A673 (cell line): ENCODE results near the gene PSPN. TPM values are rescaled to one million over a fixed set of nuclear protein-coding genes. Genes with fewer than 3 reads are reported as not detected.

ENCODE experiments used
- BruUV-seq: library from RNA; stranded (reverse); fragments of 400-500 nt; replicated peaks from 2 replicates; lab custom pipeline; 2021; lab: Mats Ljungman, UMichigan
- CTCF ChIA-PET: fragments of 300-600 bp; sonication (Branson Sonifier 250); formaldehyde crosslinking; loops from one replicate; lab custom pipeline; 2022; ENCODE audit warnings: antibody characterized with exemption; lab: Charles Lee
- POLR2A ChIA-PET: fragments of 300-600 bp; sonication (Branson Sonifier 250); formaldehyde crosslinking; loops from one replicate; lab custom pipeline; 2022; ENCODE audit warnings: antibody characterized with exemption; ENCODE audit not compliant: low non-redundant PET; lab: Charles Lee
- DNase-seq: peaks from one replicate; pipeline ENCODE4 v3.0.0-alpha.2; 2015; ENCODE audit warnings: low spot score
- H3K27ac ChIP-seq: fragments of 200-600 bp; sonication (generic); 2 replicates; pipeline ENCODE4 v1.5.1; 2016; ENCODE audit warnings: mixed run types, low read depth, mild to moderate bottlenecking, mixed read lengths, antibody characterized with exemption, low read length; ENCODE audit not compliant: poor library complexity, severe bottlenecking
- H3K27me3 ChIP-seq: fragments of 200-600 bp; sonication (generic); replicated peaks from 2 replicates; pipeline ENCODE4 v1.6.1; 2017; ENCODE audit warnings: mixed run types, low read depth, mild to moderate bottlenecking, mixed read lengths, antibody characterized with exemption, low read length; ENCODE audit not compliant: insufficient read depth, poor library complexity
- H3K36me3 ChIP-seq: fragments of 200-600 bp; sonication (generic); 2 replicates; pipeline ENCODE4 v1.6.1; 2016; ENCODE audit warnings: mixed run types, mild to moderate bottlenecking, mixed read lengths, antibody characterized with exemption, low read length; ENCODE audit not compliant: insufficient read depth, poor library complexity, severe bottlenecking
- H3K4me1 ChIP-seq: fragments of 200-600 bp; sonication (generic); 2 replicates; pipeline ENCODE4 v1.6.1; 2017; ENCODE audit warnings: mixed run types, mild to moderate bottlenecking, mixed read lengths, antibody characterized with exemption, low read length; ENCODE audit not compliant: insufficient read depth, poor library complexity, severe bottlenecking
- H3K4me3 ChIP-seq: fragments of 200-600 bp; sonication (generic); 2 replicates; pipeline ENCODE4 v1.5.1; 2016; ENCODE audit warnings: low read depth, mixed run types, mild to moderate bottlenecking, mixed read lengths, low read length; ENCODE audit not compliant: poor library complexity, severe bottlenecking
- H3K9me3 ChIP-seq: fragments of 200-600 bp; sonication (generic); 2 replicates; pipeline ENCODE4 v1.6.1; 2016; ENCODE audit warnings: mixed run types, low read depth, mild to moderate bottlenecking, mixed read lengths, antibody characterized with exemption, low read length; ENCODE audit not compliant: poor library complexity, severe bottlenecking
- EZH2 ChIP-seq: fragments of 200-600 bp; sonication (generic); IDR thresholded peaks from 2 replicates; pipeline ENCODE4 v1.6.1; 2017; ENCODE audit warnings: borderline replicate concordance, low read depth, mild to moderate bottlenecking, mixed read lengths, antibody characterized with exemption, low read length; ENCODE audit not compliant: poor library complexity, severe bottlenecking
- intact Hi-C: fragments of 100-400 bp; cut with micrococcal nuclease; formaldehyde crosslinking; loops from one replicate; pipeline ENCODE4 v1.10.0; 2022; ENCODE audit not compliant: unreplicated experiment
- total RNA-seq: library from RNA; stranded (reverse); gene quantifications from 2 replicates; pipeline ENCODE4 v1.2.3, GENCODE V29; 2021
- TF ChIP-seq, protein P1 (sequence below): fragments of 300-800, 200-600 bp; sonication (generic); conservative IDR thresholded peaks from 2 replicates; pipeline ENCODE4 v1.5.1; 2017; ENCODE audit warnings: low read depth, mild to moderate bottlenecking, antibody characterized with exemption, low read length, moderate library complexity, mixed read lengths

Gene PSPN
- total RNA-seq, 1 experiment from 2014 or later: 3.4 TPM

DNA sequence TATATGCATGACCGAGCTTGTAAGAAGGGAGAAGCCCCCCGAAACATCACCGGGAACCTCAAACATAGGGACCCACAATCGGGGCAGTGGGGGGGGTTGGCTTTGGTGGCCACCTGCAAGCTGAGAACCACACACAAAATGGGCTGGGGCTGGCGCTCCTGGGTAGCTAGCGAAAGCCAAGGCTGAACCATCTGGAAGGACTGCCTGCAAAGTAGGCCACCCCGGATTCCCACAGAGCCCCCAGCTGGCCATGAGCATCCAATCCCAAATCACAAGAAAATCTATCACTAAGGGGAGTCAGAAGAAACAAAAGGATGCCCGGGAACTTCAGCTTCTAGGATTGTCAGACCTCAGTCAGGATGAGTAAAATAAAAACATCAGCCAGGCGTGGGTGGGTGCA, 2.8 kb upstream of the PSPN start:
- H3K36me3 ChIP-seq: peaks cover 37% of the 10 kb centered on the region
- no peak for DNase-seq
- POLR2A ChIA-PET: no interaction called here

DNA sequence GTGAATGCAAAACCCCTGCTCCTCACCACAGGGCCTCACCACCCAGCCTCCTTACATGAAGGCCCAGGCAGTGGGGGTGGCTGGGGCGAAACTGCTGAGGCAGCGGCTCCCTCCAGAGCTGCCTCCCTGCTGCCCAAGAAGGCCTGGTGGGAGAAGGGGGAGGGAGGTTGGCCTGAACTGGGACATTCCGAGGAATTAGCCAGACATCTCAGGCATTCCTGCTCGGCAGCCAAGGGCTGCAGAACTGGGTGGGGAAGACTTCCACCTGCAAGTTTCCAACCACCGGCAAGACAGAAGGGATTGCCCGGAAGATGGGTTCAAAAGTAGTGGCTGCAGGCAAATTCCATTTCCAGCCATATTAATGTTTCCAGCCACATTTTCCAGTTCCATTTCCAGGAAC, 2.3 kb upstream of the PSPN start:
- BruUV-seq: no TSS peak
- CTCF ChIA-PET: no interaction called here

More for the DNA sequence above, 2.8 kb upstream of the PSPN start:
- no peak overlapping the region for H3K27ac ChIP-seq
- no peak overlapping the region for H3K4me3 ChIP-seq
- TF ChIP-seq EZH2: no peak
- TF ChIP-seq, protein P1, sequence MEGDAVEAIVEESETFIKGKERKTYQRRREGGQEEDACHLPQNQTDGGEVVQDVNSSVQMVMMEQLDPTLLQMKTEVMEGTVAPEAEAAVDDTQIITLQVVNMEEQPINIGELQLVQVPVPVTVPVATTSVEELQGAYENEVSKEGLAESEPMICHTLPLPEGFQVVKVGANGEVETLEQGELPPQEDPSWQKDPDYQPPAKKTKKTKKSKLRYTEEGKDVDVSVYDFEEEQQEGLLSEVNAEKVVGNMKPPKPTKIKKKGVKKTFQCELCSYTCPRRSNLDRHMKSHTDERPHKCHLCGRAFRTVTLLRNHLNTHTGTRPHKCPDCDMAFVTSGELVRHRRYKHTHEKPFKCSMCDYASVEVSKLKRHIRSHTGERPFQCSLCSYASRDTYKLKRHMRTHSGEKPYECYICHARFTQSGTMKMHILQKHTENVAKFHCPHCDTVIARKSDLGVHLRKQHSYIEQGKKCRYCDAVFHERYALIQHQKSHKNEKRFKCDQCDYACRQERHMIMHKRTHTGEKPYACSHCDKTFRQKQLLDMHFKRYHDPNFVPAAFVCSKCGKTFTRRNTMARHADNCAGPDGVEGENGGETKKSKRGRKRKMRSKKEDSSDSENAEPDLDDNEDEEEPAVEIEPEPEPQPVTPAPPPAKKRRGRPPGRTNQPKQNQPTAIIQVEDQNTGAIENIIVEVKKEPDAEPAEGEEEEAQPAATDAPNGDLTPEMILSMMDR: no peak
- H3K27me3 ChIP-seq: no peaks in the 10 kb centered on the region
- intact Hi-C loops: loop anchor here (5.0 kb wide), 1 partner anchor 484 kb away; no protein-coding TSS in a partner anchor
- no peaks in the 10 kb centered on the region for H3K9me3 ChIP-seq
- CTCF ChIA-PET: no interaction called here
- peaks cover 8% of the 10 kb centered on the region for H3K4me1 ChIP-seq
- no TSS peak for BruUV-seq

DNA sequence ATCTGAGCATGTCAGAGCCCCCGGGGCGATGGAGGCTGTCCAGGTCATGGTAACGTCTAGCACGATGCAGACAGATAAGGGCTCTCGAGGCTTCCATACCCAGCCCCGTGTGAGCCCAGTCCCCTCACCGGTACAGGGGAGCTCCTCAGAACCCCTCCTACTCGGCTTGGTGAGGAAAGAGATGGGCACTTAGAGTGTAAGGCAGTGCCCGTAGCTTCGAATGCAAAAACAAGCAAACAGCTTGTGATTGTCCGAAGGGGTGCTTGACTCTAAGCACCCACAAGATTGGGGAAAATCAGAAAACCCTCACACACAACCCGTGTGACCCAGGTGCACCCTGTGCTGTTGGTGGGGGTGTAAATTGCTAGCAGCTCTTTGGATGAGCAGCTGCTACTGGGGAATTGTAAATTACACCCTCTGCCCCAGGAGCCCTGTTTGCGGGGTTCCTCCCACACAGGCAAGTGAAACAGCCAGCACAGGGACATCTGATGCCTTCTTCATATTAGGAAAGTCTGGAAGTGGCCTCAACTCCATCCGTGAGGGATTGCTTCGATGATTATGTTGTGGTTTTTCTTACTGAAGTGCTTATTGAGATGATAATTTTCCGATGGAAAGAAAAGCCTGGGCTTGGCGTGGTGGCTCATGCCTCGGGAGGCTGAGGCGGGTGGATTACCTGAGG, 918 bp upstream of the PSPN start:
- TF ChIP-seq, protein P1: no peak
- TF ChIP-seq EZH2: no peak
- no peak for DNase-seq
- H3K9me3 ChIP-seq: no peaks in the 10 kb centered on the region
- no TSS peak for BruUV-seq
- no peak overlapping the region for H3K27ac ChIP-seq
- ChIA-PET POLR2A (no interaction called here), CTCF (interaction anchor here (0.6 kb wide), 1 partner anchor 258 kb away, joined by 15 read pairs; no protein-coding TSS in a partner anchor)
- peaks cover 12% of the 10 kb centered on the region for H3K4me1 ChIP-seq
- H3K4me3 ChIP-seq: no peak overlapping the region
- intact Hi-C loops: loop anchor here (5.0 kb wide), 1 partner anchor 486 kb away; no protein-coding TSS in a partner anchor
- peaks cover 27% of the 10 kb centered on the region for H3K36me3 ChIP-seq
- no peaks in the 10 kb centered on the region for H3K27me3 ChIP-seq

More for the DNA sequence above, 2.3 kb upstream of the PSPN start:
- Histone ChIP-seq H3K4me3 (no peak overlapping the region), H3K27me3 (no peaks in the 10 kb centered on the region), H3K4me1 (peaks cover 8% of the 10 kb centered on the region), H3K9me3 (no peaks in the 10 kb centered on the region), H3K36me3 (peaks cover 33% of the 10 kb centered on the region), H3K27ac (no peak overlapping the region)
- POLR2A ChIA-PET: no interaction called here
- TF ChIP-seq, protein P1: no peak
- no peak for TF ChIP-seq EZH2
- no peak for DNase-seq
- intact Hi-C loops: loop anchor here (5.0 kb wide), 1 partner anchor 484 kb away; no protein-coding TSS in a partner anchor
